Nephron progenitor cell (in vitro differentiated cells): ENCODE data around the gene PRR5.

Source experiments
- DNase-seq: peaks from one replicate; pipeline ENCODE4 v3.0.0; 2021
- H3K27ac Mint-ChIP-seq: 2 replicates; pipeline ENCODE4 v1.8.0; 2021; ENCODE audit warnings: mild to moderate bottlenecking, moderate library complexity, mixed read lengths
- H3K27me3 Mint-ChIP-seq: 2 replicates; pipeline ENCODE4 v1.8.0; 2021; ENCODE audit warnings: mild to moderate bottlenecking, low read depth, mixed read lengths; ENCODE audit not compliant: poor library complexity
- H3K36me3 Mint-ChIP-seq: 2 replicates; pipeline ENCODE4 v1.8.0; 2021; ENCODE audit warnings: low read depth, mixed read lengths
- H3K4me1 Mint-ChIP-seq: 2 replicates; pipeline ENCODE4 v1.8.0; 2021; ENCODE audit warnings: mixed read lengths
- H3K4me3 Mint-ChIP-seq: 2 replicates; pipeline ENCODE4 v1.8.0; 2021; ENCODE audit warnings: mild to moderate bottlenecking, moderate library complexity, mixed read lengths
- H3K9me3 Mint-ChIP-seq: 2 replicates; pipeline ENCODE4 v1.8.0; 2021; ENCODE audit warnings: mild to moderate bottlenecking, moderate library complexity, mixed read lengths
- TF ChIP-seq, protein P1 (sequence below): fragments of 200-600 bp; sonication (generic); IDR thresholded peaks from 2 replicates; pipeline ENCODE4 v1.5.0; 2021; ENCODE audit warnings: antibody characterized with exemption

PRR5 gene

DNA sequence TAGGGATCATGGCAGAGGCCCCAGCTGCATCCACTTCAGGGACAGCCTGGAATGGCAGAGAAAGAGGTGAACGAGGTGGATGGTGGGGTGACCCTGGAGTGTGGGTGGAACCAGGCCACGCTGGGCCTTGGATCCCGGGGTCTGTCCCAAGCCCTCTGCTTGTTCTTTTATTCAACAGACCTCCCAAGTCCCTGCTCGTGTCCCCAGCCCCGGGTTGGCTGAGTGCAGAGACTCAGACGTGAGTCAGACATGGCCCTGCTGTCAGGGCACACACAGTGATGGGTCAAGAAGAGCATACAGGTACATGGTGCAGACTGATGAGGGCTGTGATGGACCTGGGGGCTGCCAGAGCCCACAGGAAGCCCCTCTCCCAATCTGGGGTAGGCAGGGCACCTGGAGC lies 57.0 kb downstream of the PRR5 start:
- H3K4me3 Mint-ChIP-seq, result no peak overlapping the region
- no peaks in the 10 kb centered on the region for H3K36me3 Mint-ChIP-seq
- H3K9me3 Mint-ChIP-seq, result peaks cover 20% of the 10 kb centered on the region
- H3K4me1 Mint-ChIP-seq, result peaks cover 23% of the 10 kb centered on the region
- no peak for DNase-seq
- H3K27me3 Mint-ChIP-seq, result peaks cover 20% of the 10 kb centered on the region
- TF ChIP-seq, protein P1, sequence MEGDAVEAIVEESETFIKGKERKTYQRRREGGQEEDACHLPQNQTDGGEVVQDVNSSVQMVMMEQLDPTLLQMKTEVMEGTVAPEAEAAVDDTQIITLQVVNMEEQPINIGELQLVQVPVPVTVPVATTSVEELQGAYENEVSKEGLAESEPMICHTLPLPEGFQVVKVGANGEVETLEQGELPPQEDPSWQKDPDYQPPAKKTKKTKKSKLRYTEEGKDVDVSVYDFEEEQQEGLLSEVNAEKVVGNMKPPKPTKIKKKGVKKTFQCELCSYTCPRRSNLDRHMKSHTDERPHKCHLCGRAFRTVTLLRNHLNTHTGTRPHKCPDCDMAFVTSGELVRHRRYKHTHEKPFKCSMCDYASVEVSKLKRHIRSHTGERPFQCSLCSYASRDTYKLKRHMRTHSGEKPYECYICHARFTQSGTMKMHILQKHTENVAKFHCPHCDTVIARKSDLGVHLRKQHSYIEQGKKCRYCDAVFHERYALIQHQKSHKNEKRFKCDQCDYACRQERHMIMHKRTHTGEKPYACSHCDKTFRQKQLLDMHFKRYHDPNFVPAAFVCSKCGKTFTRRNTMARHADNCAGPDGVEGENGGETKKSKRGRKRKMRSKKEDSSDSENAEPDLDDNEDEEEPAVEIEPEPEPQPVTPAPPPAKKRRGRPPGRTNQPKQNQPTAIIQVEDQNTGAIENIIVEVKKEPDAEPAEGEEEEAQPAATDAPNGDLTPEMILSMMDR, result no peak
- no peak overlapping the region for H3K27ac Mint-ChIP-seq

DNA sequence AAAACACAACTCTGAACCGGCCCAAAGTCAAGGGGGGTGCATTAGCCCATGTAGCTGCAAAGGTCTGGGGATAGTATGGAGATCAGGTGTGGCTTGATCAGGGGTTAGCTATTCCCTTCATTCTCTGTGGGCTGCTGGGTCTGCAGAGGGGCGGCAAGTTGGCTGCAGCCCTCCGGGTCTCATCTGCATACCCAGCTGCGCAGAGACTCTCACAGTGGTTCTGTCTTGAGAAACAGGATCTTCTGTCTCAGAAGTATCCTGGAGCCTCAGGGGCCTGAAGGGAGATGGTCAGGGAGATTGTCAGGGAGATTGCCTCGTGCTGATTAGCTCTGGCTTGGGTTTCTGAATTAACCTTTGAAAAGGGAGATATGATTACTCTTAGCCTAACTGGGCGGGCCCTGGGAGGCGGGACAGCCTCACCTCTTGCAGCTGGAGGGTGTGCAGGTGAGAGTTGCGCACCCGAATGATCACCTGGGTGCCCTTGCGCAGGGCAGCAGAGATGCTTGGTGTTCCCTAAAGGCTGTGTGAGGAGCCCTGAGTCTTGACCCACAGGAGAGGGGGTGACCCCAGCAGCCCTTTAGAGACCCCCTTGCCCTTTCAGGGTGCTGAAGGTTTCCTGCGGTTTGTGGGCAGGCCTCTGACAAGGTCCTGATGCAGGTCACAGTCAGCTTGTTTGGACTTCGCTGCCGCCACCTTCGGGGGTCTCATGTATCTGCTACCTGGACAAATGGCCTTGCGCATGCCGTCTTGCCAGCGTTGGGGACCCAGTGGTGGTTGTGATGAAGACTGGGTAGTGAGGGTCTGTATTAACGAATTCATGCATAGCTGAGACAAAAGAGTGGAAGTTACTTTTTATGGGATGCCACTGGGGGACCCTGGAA lies 57.7 kb downstream of the PRR5 start:
- TF ChIP-seq, protein P1, result no peak
- Mint-ChIP-seq H3K27me3 (peaks cover 13% of the 10 kb centered on the region), H3K36me3 (no peaks in the 10 kb centered on the region), H3K4me3 (no peak overlapping the region), H3K27ac (no peak overlapping the region), H3K9me3 (peaks cover 18% of the 10 kb centered on the region), H3K4me1 (peaks cover 23% of the 10 kb centered on the region)
- DNase-seq, result no peak

DNA sequence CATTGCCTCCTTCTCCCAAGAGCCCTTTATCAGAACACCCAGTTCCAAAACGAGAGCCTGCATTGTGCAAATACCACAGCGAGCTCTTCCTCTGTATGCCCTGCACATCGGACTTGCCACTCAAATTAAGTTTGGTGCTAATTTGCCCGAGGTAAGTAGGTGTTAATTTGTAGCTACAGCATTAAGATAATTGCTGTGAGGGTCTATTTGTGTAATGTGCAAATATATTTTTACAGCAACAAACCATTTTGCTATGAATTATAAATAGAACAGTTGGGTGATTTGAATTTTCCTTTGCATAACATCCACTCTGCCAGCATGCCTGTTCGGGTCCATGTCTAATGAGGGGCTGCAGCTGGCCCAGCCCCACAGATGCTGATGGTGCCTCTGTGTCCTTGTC lies 58.5 kb downstream of the PRR5 start:
- DNase-seq, result no peak
- Mint-ChIP-seq H3K9me3 (peaks cover 18% of the 10 kb centered on the region), H3K36me3 (no peaks in the 10 kb centered on the region), H3K27ac (no peak overlapping the region), H3K4me3 (no peak overlapping the region), H3K27me3 (peaks cover 9% of the 10 kb centered on the region), H3K4me1 (peaks cover 20% of the 10 kb centered on the region)
- TF ChIP-seq, protein P1, result no peak

DNA sequence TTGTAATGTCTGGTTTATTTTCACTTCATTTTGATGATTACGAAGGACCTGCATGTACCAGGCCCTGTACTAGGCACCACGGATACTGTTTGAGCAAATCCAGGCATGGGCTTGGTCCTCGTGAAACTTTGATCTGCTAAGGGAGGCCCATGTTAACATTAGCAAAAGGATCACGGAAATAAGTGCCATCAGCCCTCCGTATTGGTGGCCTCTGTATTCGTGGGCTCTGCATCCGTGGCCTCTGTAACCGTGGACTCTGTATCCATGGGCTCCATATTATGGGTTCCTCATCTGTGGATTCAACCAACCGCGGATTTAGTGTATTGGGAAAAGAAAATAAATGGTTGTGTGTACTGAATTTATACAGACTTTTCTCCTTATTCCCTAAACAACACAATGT lies 59.0 kb downstream of the PRR5 start:
- no peaks in the 10 kb centered on the region for H3K36me3 Mint-ChIP-seq
- H3K27ac Mint-ChIP-seq, result no peak overlapping the region

DNA sequence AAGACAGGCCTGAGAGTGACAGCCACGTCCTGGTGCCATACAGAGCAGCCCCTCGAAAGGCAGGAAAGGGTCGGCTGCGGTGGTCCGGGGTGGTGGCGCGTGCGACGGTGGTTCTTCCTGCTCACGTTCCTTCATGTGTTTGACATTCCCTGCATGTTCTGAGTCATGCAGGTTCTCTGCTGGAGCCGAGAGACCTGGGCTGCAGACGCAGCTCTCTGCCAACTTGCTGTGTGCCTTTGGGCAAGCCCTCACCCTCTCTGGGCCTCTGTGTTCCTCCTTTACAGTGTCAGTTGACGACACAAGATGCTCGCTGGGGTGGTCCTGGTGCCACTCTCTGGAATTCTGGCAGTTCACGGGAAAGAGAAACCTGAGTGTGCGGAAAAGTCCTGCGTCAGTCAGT lies 62.4 kb downstream of the PRR5 start:
- Mint-ChIP-seq H3K27me3 (peaks cover 6% of the 10 kb centered on the region), H3K4me1 (peaks cover 11% of the 10 kb centered on the region), H3K9me3 (peaks cover 18% of the 10 kb centered on the region), H3K4me3 (no peak overlapping the region), H3K27ac (no peak overlapping the region), H3K36me3 (no peaks in the 10 kb centered on the region)
- DNase-seq, result no peak
- TF ChIP-seq, protein P1, result no peak

More for the DNA sequence above, 59.0 kb downstream of the PRR5 start:
- TF ChIP-seq, protein P1, result no peak
- Mint-ChIP-seq H3K4me3 (no peak overlapping the region), H3K27me3 (peaks cover 5% of the 10 kb centered on the region), H3K4me1 (peaks cover 14% of the 10 kb centered on the region), H3K9me3 (peaks cover 18% of the 10 kb centered on the region)
- no peak for DNase-seq

DNA sequence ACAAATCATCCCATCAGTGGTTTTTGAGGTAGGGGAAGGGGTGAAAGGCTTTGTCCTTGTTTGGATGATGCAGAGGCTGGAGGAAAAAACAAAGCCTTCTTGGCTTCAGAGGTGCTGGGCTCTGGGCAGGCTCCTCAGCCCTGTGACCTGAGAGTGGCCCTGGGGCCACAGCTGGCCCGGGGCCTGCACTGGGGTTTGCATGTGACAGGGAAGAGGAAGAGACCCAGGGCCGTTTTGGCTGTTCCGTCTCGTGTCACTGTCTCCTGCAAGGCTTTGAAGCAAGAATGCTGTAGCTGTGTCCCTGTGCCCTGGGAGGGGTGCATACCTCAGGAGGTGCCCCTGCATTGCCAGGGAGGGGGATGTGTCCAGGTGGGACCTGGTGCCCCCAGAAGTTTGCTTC lies 63.0 kb downstream of the PRR5 start:
- Mint-ChIP-seq H3K36me3 (no peaks in the 10 kb centered on the region), H3K4me3 (no peak overlapping the region), H3K4me1 (peaks cover 11% of the 10 kb centered on the region), H3K27ac (no peak overlapping the region), H3K9me3 (peaks cover 22% of the 10 kb centered on the region), H3K27me3 (peaks cover 11% of the 10 kb centered on the region)
- TF ChIP-seq, protein P1, result no peak
- no peak for DNase-seq
